Heart left ventricle (tissue), 13 donors: Measurements from ENCODE around the gene BST1.

Experiments
- CTCF ChIP-seq, 12 donors: fragments of 200-600 bp; sonication (generic) in 4 of 12; IDR thresholded peaks; one replicate each; pipeline versions ENCODE4 v1.5.0 to v1.8.0; 2018 to 2022; ENCODE audit warnings: antibody characterized with exemption in 12 of 12, mild to moderate bottlenecking in 5 of 12
- POLR2A ChIP-seq, 2 donors: fragments of 450-650 bp; IDR thresholded peaks; one replicate each; pipeline ENCODE4 v1.6.1; 2017; ENCODE audit warnings: antibody characterized with exemption in 2 of 2, mild to moderate bottlenecking in 2 of 2, moderate library complexity in 2 of 2
- donor health status: ischemic (EF 13 %, LVEDD 7.1; RV severe dilation, severe dysfunction).
- donor health status: DM: no; HTN: yes; CAD: no.
- donor health status: DM: no; HTN: no; CAD: no.
- donor health status: ischemic (EF 25% LVEDD 6.9; RV normal size, moderate dysfunction).
- donor health status: ischemic (EF 25% LVEDD 5.7; RV mildly dilated, moderate dysfunction).
- donor health status: ischemic (EF 35%, LVEDD 5.7; RV mildly dilated, moderate dysfunction).
- donor health status: nonischemic (EF 11% LVEDD 7.7; RV severe dilation, severe dysfunction).
- donor health status: DM: yes; HTN: yes; CAD: no.
- donor health status: PGD.
- donor health status: ischemic (EF 29% LVEDD 5.4; RV normal size, mild dysfunction).
- donor health status: nonischemic (EF 23%, LVEDD 6.1; RV moderate dilation, normal function).

- TF ChIP-seq CTCF (IDR thresholded peaks at IDR 0.05), result no peak
- no peak for TF ChIP-seq POLR2A (IDR thresholded peaks at IDR 0.05)
Observed at GRCh38 chr4:15716115-15716514, 13.2 kb downstream of the BST1 start.
